GM12872 (cell line): ENCODE measurements around the gene HNRNPCL4.
"Not testable (repeated sequence)": the region's sequence is repeated elsewhere in the genome, so short reads cannot be mapped to it uniquely, and the experiment has no call there.

Source experiments
- TF ChIP-seq, protein P1 (sequence below): IDR thresholded peaks from 3 replicates; pipeline ENCODE4 v1.5.1; 2011; ENCODE audit warnings: low read depth, mild to moderate bottlenecking, low read length, moderate library complexity; ENCODE audit not compliant: insufficient read depth

The HNRNPCL4 gene

DNA sequence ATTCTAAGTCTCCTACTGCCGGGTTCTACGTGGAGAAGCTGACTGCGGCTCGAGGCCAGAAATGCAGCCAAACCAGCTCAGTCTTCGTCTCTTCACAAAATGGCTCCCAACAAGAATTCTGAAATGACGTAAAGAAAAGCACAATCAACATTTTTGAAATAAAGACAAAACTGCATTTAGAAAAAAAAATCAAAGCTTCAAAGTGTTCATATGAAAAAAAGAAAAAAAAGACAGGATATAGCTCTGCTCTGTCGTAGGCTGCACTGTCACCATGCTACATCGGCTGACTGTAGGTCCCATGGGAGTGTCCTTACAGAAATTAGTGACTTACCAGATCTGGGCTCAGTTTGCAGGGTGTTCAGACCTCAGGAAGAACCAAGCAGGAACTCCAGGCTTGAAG, at the start of gene HNRNPCL4:
Gene HNRNPCL4 (minus strand): TSS at position 101 of the 400 bp plus-strand sequence. CDS start 164 bp downstream, outside the sequence.
- TF ChIP-seq, protein P1, sequence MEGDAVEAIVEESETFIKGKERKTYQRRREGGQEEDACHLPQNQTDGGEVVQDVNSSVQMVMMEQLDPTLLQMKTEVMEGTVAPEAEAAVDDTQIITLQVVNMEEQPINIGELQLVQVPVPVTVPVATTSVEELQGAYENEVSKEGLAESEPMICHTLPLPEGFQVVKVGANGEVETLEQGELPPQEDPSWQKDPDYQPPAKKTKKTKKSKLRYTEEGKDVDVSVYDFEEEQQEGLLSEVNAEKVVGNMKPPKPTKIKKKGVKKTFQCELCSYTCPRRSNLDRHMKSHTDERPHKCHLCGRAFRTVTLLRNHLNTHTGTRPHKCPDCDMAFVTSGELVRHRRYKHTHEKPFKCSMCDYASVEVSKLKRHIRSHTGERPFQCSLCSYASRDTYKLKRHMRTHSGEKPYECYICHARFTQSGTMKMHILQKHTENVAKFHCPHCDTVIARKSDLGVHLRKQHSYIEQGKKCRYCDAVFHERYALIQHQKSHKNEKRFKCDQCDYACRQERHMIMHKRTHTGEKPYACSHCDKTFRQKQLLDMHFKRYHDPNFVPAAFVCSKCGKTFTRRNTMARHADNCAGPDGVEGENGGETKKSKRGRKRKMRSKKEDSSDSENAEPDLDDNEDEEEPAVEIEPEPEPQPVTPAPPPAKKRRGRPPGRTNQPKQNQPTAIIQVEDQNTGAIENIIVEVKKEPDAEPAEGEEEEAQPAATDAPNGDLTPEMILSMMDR = not testable (repeated sequence)

DNA sequence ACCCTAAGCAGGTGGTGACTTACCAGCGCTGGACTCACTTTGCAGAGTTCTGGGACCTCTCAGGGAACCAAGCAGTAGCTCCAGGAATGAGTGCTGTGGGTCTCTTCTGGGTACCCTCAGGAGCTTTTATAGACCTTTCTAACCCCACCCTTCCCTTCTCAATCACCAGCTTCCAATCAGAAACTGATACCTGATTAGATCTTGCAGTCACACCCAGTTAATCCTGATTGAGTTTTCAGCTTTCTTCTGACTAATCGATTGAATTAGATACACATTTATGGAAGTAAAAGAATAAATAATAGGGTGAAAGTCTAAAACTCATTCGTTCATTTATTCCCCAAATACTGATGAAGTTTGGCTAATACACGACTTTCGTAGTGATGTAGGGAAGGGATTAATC, 35.9 kb upstream of the HNRNPCL4 start, which contains the start of gene PRAMEF13:
Gene PRAMEF13 (minus strand): TSS at position 101 of the 400 bp plus-strand sequence. CDS start 1,820 bp downstream, outside the sequence.
- TF ChIP-seq, protein P1 = not testable (repeated sequence)

DNA sequence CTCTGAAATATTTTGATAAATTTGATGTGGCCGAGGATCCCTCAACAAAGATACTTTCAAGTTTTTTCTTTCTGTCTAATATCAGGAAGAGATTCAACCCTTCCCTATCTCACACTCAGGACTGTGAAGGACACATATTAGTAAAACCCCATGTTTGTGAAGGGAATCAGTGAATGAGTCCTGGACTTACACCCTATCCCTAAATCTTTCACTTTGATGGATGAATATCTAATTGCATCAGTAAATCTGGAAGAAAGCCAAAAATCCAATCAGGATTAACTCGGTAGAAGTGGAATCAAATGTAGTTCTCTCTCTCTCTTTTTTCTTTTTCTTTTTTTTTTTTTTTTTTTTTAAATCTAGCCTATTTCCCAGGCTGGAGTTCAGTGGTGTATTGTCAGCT, 6.1 kb upstream of the HNRNPCL4 start, which contains the start of gene PRAMEF9:
Gene PRAMEF9 (plus strand): TSS at position 301 of the 400 bp plus-strand sequence. CDS start 3,433 bp downstream, outside the sequence.
- TF ChIP-seq, protein P1 = not testable (repeated sequence)

DNA sequence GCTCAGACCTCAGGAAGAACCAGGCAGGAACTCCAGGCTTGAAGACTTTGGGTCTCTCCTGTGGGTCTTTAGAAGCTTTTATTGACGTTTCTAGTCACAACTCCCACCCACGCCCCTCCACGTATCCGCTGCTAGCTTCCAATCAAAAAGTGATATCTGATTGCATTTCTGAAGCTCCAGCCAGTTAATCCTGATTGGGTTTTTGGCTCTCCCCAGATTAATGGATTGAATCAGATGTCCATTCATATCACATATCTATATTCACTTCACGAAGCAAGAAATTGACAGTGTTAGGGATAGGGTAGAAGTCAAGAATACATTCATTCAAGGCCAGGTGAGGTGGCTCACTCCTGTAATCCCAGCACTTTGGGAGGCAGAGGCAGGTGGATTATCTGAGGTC, 9.5 kb downstream of the HNRNPCL4 start, which contains the start of gene PRAMEF26:
Gene PRAMEF26 (minus strand): TSS at position 101 of the 400 bp plus-strand sequence. CDS start 2,914 bp downstream, outside the sequence.
- TF ChIP-seq, protein P1 = not testable (repeated sequence)

DNA sequence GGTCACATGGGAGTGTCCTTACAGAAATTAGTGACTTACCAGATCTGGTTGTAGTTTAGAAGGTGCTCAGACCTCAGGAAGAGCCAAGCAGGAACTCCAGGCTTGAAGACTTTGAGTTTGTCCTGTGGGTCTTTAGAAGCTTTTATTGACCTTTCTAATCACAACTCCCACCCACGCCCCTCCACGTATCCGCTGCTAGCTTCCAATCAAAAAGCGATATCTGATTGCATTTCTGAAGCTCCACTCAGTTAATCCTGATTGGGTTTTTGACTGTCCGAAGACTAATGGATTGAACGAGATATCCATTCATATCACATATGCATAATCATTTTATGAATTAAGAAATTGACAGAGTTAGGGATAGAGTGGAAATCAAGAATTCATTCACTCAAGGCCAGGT, 48.7 kb downstream of the HNRNPCL4 start, which contains the start of gene HNRNPCL2:
Gene HNRNPCL2 (minus strand): TSS at position 101 of the 400 bp plus-strand sequence. CDS start 454 bp downstream, outside the sequence.
- TF ChIP-seq, protein P1 = not testable (repeated sequence)
